Upper lobe of left lung (tissue), 6 donors: ENCODE measurements around the gene TOGARAM1. TPM values are rescaled to one million over a fixed set of nuclear protein-coding genes. Genes with fewer than 3 reads are reported as not detected.
"Not testable (repeated sequence)": the region's sequence is repeated elsewhere in the genome, so short reads cannot be mapped to it uniquely, and the experiment has no call there.

Experiments
- ATAC-seq, 2 donors: fragments of 200-7000 bp; cut with Tn5 transposase; one replicate each; pipeline ENCODE4 v1.9.1; 2022; ENCODE audit warnings: mild to moderate bottlenecking in 2 of 2, moderate library complexity in 2 of 2; ENCODE audit not compliant: low FRiP score in 2 of 2
- DNase-seq, 2 donors: peaks; one replicate each; pipeline ENCODE4 v3.0.0-alpha.2; 2019 to 2020
- H3K27ac ChIP-seq, 4 donors: fragments of 200-600 bp; sonication (generic); one replicate each; pipeline ENCODE4 v1.5.1; 2016 to 2019
- H3K27me3 ChIP-seq, 4 donors: fragments of 200-600 bp; sonication (generic); one replicate each; pipeline ENCODE4 v1.5.1; 2017 to 2019
- H3K36me3 ChIP-seq, 4 donors: fragments of 200-600 bp; sonication (generic); one replicate each; pipeline ENCODE4 v1.5.1; 2016 to 2019
- H3K4me1 ChIP-seq, 4 donors: fragments of 200-600 bp; sonication (generic); one replicate each; pipeline ENCODE4 v1.5.1; 2018 to 2019
- H3K4me3 ChIP-seq, 4 donors: fragments of 200-600 bp; sonication (generic); one replicate each; pipeline ENCODE4 v1.5.1; 2017 to 2019; ENCODE audit warnings: mild to moderate bottlenecking in 2 of 4, moderate library complexity in 1 of 4
- H3K9me3 ChIP-seq, 4 donors: fragments of 200-600 bp; sonication (generic); one replicate each; pipeline ENCODE4 v1.5.1; 2018 to 2019
- CTCF ChIP-seq, 6 experiments: fragments of 450-650 bp in 4 of 6; fragments of 200-600 bp in 2 of 6; sonication (generic) in 2 of 6; IDR thresholded peaks; one replicate each; pipeline ENCODE4 v1.5.1; 2016 to 2019; ENCODE audit warnings: antibody characterized with exemption in 6 of 6
- EP300 ChIP-seq, 4 donors: sonication (generic); formaldehyde crosslinking; IDR thresholded peaks; one replicate each; pipeline ENCODE4 v1.5.1; 2017; ENCODE audit warnings: antibody characterized with exemption in 4 of 4, control low read depth in 2 of 4
- POLR2A ChIP-seq, 4 donors: fragments of 450-650 bp; IDR thresholded peaks; one replicate each; pipeline ENCODE4 v1.5.1; 2016 to 2017; ENCODE audit warnings: antibody characterized with exemption in 4 of 4, mild to moderate bottlenecking in 2 of 4
- POLR2AphosphoS5 ChIP-seq, 2 donors: sonication (generic); formaldehyde crosslinking; IDR thresholded peaks; one replicate each; pipeline ENCODE4 v1.5.1; 2017; ENCODE audit warnings: antibody characterized with exemption in 2 of 2
- WGBS, 2 donors: methylation state at CpG; one replicate each; pipeline ENCODE4 v1.1.5; 2017 to 2018; 5-methylcytosine and 5-hydroxymethylcytosine counted together
- total RNA-seq, 6 donors: library from RNA; depleted of rRNA in 4 of 6; stranded (reverse); fragments of >200 nt in 4 of 6; gene quantifications; one replicate each; pipeline versions ENCODE4 v1.1.0 to v1.2.1, GENCODE V29; 2016 to 2021
- donor health status: DM: no; HTN: no; CAD: no; lungs with moderate emphysema.
- donor health status: DM: no; HTN: yes; CAD: no; lungs with severe emphysema.

The TOGARAM1 gene
- total RNA-seq, 6 donors from 2014 or later = 11.3 to 42.3 (median 16.2) TPM

GRCh38 chr14:45070215-45070614 is 108.2 kb downstream of the TOGARAM1 start:
- ATAC-seq = no peak

GRCh38 chr14:45072126-45072525 is 110.1 kb downstream of the TOGARAM1 start:
- peaks cover 0 to 32% (median 0%) of the 10 kb centered on the region in 4 donors for H3K36me3 ChIP-seq
- WGBS, 2 donors = 92 to 99% methylated on average over 6 of the region's 6 CpGs
- no peak overlapping the region for H3K27ac ChIP-seq
- no peak for TF ChIP-seq POLR2AphosphoS5 (IDR thresholded peaks at IDR 0.05)
- no peaks in the 10 kb centered on the region for H3K4me1 ChIP-seq
- ATAC-seq = no peak
- H3K27me3 ChIP-seq = no peaks in the 10 kb centered on the region
- no peak overlapping the region for H3K4me3 ChIP-seq
- no peaks in the 10 kb centered on the region for H3K9me3 ChIP-seq
- no peak for DNase-seq

More at GRCh38 chr14:45070215-45070614, 108.2 kb downstream of the TOGARAM1 start:
- no peaks in the 10 kb centered on the region for H3K4me1 ChIP-seq
- no peak overlapping the region for H3K27ac ChIP-seq
- DNase-seq = no peak
- H3K4me3 ChIP-seq = no peak overlapping the region
- H3K36me3 ChIP-seq = peaks cover 0 to 32% (median 0%) of the 10 kb centered on the region in 4 donors
- TF ChIP-seq CTCF (IDR thresholded peaks at IDR 0.05) (no peak), POLR2AphosphoS5 (IDR thresholded peaks at IDR 0.05) (no peak), POLR2A (IDR thresholded peaks at IDR 0.05) (no peak), EP300 (IDR thresholded peaks at IDR 0.05) (no peak)
- 94 to 100% methylated on average over 1 of the region's 1 CpG for WGBS, 2 donors
- H3K9me3 ChIP-seq = no peaks in the 10 kb centered on the region
- H3K27me3 ChIP-seq = no peaks in the 10 kb centered on the region

- DNase-seq (no peak), ATAC-seq (no peak)
- H3K36me3 ChIP-seq = peaks cover 0 to 27% (median 0%) of the 10 kb centered on the region in 4 donors
- no peaks in the 10 kb centered on the region for H3K27me3 ChIP-seq
- H3K4me3 ChIP-seq = no peak overlapping the region
- H3K27ac ChIP-seq = no peak overlapping the region
- H3K9me3 ChIP-seq = no peaks in the 10 kb centered on the region
- no peaks in the 10 kb centered on the region for H3K4me1 ChIP-seq
- WGBS, 2 donors = 87 to 96% methylated on average over 5 of the region's 5 CpGs
- TF ChIP-seq POLR2A (IDR thresholded peaks at IDR 0.05) (no peak), EP300 (IDR thresholded peaks at IDR 0.05) (no peak), POLR2AphosphoS5 (IDR thresholded peaks at IDR 0.05) (no peak), CTCF (IDR thresholded peaks at IDR 0.05) (no peak)
Measured at GRCh38 chr14:45073231-45073879, 111.4 kb downstream of the TOGARAM1 start.

- H3K4me3 ChIP-seq = no peak overlapping the region
Measured at GRCh38 chr14:45078323-45078722, 116.3 kb downstream of the TOGARAM1 start.

GRCh38 chr14:45080416-45080968 is 118.5 kb downstream of the TOGARAM1 start:
- not testable (repeated sequence) for H3K9me3 ChIP-seq, H3K36me3 ChIP-seq, H3K4me3 ChIP-seq, H3K27me3 ChIP-seq, H3K27ac ChIP-seq, ATAC-seq
- WGBS, 2 donors = 91 to 98% methylated on average over 18 to 40 of the region's 40 CpGs
- H3K4me1 ChIP-seq = peaks cover 4 to 16% (median 10%) of the 10 kb centered on the region in 4 donors
- DNase-seq = peak in 1 of 2 donors; percentile 82

More at GRCh38 chr14:45078323-45078722, 116.3 kb downstream of the TOGARAM1 start:
- Histone ChIP-seq H3K27me3 (no peaks in the 10 kb centered on the region), H3K36me3 (peaks cover 0 to 7% (median 0%) of the 10 kb centered on the region in 4 donors), H3K4me1 (peaks cover 0 to 3% (median under 1%) of the 10 kb centered on the region in 4 donors), H3K9me3 (no peaks in the 10 kb centered on the region), H3K27ac (no peak overlapping the region)
- ATAC-seq (no peak), DNase-seq (no peak)
- no peak for TF ChIP-seq EP300 (IDR thresholded peaks at IDR 0.05)
- no peak for TF ChIP-seq POLR2AphosphoS5 (IDR thresholded peaks at IDR 0.05)
- no peak for TF ChIP-seq POLR2A (IDR thresholded peaks at IDR 0.05)
- no peak for TF ChIP-seq CTCF (IDR thresholded peaks at IDR 0.05)
- WGBS, 2 donors = 97 to 100% methylated on average over 1 of the region's 1 CpG

- not testable (repeated sequence) for H3K9me3 ChIP-seq, H3K27me3 ChIP-seq, DNase-seq, ATAC-seq, H3K27ac ChIP-seq, H3K4me3 ChIP-seq, H3K36me3 ChIP-seq
- H3K4me1 ChIP-seq = peaks cover 10 to 22% (median 16%) of the 10 kb centered on the region in 4 donors
- WGBS, 2 donors = 92 to 96% methylated on average over 3 of the region's 3 CpGs
Measured at GRCh38 chr14:45081096-45081495, 119.1 kb downstream of the TOGARAM1 start.
